HEK293 (cell line): Measurements from ENCODE around the gene TRUB2.

Experiments used
- YY1 ChIP-seq: fragments of 450-650 bp; formaldehyde crosslinking; IDR thresholded peaks from 2 replicates; pipeline ENCODE4 v1.5.1; 2018; ENCODE audit warnings: missing biosample characterization, missing genetic modification characterization
- ZNF292 ChIP-seq: fragments of 450-650 bp; formaldehyde crosslinking; IDR thresholded peaks from 2 replicates; pipeline ENCODE4 v1.5.1; 2016; ENCODE audit warnings: low read depth, missing biosample characterization, missing genetic modification characterization, borderline replicate concordance
- ZNF311 ChIP-seq: fragments of 450-650 bp; formaldehyde crosslinking; IDR thresholded peaks from 2 replicates; pipeline ENCODE4 v1.5.1; 2017; ENCODE audit warnings: missing biosample characterization, missing genetic modification characterization, borderline replicate concordance
- ZNF324 ChIP-seq: fragments of 450-650 bp; formaldehyde crosslinking; IDR thresholded peaks from 2 replicates; pipeline ENCODE4 v1.5.1; 2016; ENCODE audit warnings: missing biosample characterization, missing genetic modification characterization
- ZNF350 ChIP-seq: fragments of 450-650 bp; formaldehyde crosslinking; IDR thresholded peaks from 2 replicates; pipeline ENCODE4 v1.5.0; 2017; ENCODE audit warnings: missing biosample characterization, mild to moderate bottlenecking, missing genetic modification characterization
- ZNF549 ChIP-seq: fragments of 450-650 bp; IDR thresholded peaks from 2 replicates; pipeline ENCODE4 v1.5.1; 2018; ENCODE audit warnings: missing biosample characterization, missing genetic modification characterization, mild to moderate bottlenecking, inconsistent platforms, moderate library complexity
- ZSCAN30 ChIP-seq: fragments of 450-650 bp; IDR thresholded peaks from 2 replicates; pipeline ENCODE4 v1.5.1; 2018; ENCODE audit warnings: missing biosample characterization, mild to moderate bottlenecking, missing genetic modification characterization, moderate library complexity
- TF ChIP-seq, protein P1 (sequence below): fragments of 450-650 bp; formaldehyde crosslinking; IDR thresholded peaks from 2 replicates; pipeline ENCODE4 v1.5.1; 2016; ENCODE audit warnings: missing biosample characterization, missing genetic modification characterization
- TF ChIP-seq, protein P2 (sequence below): fragments of 450-650 bp; formaldehyde crosslinking; IDR thresholded peaks from 2 replicates; pipeline ENCODE4; 2016; ENCODE audit warnings: missing biosample characterization, missing genetic modification characterization
- TF ChIP-seq, protein P3 (sequence below): fragments of 450-650 bp; formaldehyde crosslinking; IDR thresholded peaks from 2 replicates; pipeline ENCODE4 v1.5.1; 2017; ENCODE audit warnings: missing biosample characterization, missing genetic modification characterization
- TF ChIP-seq, protein P4 (sequence below): fragments of 450-650 bp; formaldehyde crosslinking; IDR thresholded peaks from 2 replicates; pipeline ENCODE4 v1.5.1; 2016; ENCODE audit warnings: missing biosample characterization, missing genetic modification characterization, borderline replicate concordance
- TF ChIP-seq, protein P5 (sequence below): fragments of 450-650 bp; formaldehyde crosslinking; IDR thresholded peaks from 2 replicates; pipeline ENCODE4 v1.5.1; 2016; ENCODE audit warnings: missing biosample characterization, missing genetic modification characterization
- TF ChIP-seq, protein P6 (sequence below): fragments of 450-650 bp; formaldehyde crosslinking; IDR thresholded peaks from 2 replicates; pipeline ENCODE4 v1.5.1; 2017; ENCODE audit warnings: missing biosample characterization, missing genetic modification characterization
- TF ChIP-seq, protein P7 (sequence below): fragments of 450-650 bp; formaldehyde crosslinking; IDR thresholded peaks from 2 replicates; pipeline ENCODE4 v1.5.1; 2016; ENCODE audit warnings: missing biosample characterization, missing genetic modification characterization

DNA sequence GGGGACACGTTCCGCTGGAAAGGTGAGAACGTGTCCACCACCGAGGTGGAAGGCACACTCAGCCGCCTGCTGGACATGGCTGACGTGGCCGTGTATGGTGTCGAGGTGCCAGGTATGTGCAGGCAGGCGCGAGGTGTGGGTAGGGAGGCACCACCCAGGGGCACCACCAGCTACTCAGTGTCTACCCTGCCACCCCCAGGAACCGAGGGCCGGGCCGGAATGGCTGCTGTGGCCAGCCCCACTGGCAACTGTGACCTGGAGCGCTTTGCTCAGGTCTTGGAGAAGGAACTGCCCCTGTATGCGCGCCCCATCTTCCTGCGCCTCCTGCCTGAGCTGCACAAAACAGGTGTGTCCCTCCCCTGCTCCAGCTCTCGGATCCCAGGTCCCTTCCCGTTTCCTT is 33.2 kb upstream of the TRUB2 start:
- TF ChIP-seq, protein P1, sequence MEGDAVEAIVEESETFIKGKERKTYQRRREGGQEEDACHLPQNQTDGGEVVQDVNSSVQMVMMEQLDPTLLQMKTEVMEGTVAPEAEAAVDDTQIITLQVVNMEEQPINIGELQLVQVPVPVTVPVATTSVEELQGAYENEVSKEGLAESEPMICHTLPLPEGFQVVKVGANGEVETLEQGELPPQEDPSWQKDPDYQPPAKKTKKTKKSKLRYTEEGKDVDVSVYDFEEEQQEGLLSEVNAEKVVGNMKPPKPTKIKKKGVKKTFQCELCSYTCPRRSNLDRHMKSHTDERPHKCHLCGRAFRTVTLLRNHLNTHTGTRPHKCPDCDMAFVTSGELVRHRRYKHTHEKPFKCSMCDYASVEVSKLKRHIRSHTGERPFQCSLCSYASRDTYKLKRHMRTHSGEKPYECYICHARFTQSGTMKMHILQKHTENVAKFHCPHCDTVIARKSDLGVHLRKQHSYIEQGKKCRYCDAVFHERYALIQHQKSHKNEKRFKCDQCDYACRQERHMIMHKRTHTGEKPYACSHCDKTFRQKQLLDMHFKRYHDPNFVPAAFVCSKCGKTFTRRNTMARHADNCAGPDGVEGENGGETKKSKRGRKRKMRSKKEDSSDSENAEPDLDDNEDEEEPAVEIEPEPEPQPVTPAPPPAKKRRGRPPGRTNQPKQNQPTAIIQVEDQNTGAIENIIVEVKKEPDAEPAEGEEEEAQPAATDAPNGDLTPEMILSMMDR, result no peak
- TF ChIP-seq ZNF292 (tag by site-specific recombination) (no peak), ZSCAN30 (tag by site-specific recombination) (no peak), ZNF350 (tag by site-specific recombination) (no peak), ZNF549 (tag by site-specific recombination) (no peak), ZNF311 (no peak), YY1 (no peak), ZNF324 (tag by site-specific recombination) (no peak)
- TF ChIP-seq, protein P2, sequence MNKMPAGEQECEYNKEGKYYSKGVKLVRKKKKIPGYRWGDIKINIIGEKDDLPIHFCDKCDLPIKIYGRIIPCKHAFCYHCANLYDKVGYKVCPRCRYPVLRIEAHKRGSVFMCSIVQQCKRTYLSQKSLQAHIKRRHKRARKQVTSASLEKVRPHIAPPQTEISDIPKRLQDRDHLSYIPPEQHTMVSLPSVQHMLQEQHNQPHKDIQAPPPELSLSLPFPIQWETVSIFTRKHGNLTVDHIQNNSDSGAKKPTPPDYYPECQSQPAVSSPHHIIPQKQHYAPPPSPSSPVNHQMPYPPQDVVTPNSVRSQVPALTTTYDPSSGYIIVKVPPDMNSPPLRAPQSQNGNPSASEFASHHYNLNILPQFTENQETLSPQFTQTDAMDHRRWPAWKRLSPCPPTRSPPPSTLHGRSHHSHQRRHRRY, result no peak
- TF ChIP-seq, protein P3, sequence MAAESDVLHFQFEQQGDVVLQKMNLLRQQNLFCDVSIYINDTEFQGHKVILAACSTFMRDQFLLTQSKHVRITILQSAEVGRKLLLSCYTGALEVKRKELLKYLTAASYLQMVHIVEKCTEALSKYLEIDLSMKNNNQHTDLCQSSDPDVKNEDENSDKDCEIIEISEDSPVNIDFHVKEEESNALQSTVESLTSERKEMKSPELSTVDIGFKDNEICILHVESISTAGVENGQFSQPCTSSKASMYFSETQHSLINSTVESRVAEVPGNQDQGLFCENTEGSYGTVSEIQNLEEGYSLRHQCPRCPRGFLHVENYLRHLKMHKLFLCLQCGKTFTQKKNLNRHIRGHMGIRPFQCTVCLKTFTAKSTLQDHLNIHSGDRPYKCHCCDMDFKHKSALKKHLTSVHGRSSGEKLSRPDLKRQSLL, result no peak
- TF ChIP-seq, protein P4, sequence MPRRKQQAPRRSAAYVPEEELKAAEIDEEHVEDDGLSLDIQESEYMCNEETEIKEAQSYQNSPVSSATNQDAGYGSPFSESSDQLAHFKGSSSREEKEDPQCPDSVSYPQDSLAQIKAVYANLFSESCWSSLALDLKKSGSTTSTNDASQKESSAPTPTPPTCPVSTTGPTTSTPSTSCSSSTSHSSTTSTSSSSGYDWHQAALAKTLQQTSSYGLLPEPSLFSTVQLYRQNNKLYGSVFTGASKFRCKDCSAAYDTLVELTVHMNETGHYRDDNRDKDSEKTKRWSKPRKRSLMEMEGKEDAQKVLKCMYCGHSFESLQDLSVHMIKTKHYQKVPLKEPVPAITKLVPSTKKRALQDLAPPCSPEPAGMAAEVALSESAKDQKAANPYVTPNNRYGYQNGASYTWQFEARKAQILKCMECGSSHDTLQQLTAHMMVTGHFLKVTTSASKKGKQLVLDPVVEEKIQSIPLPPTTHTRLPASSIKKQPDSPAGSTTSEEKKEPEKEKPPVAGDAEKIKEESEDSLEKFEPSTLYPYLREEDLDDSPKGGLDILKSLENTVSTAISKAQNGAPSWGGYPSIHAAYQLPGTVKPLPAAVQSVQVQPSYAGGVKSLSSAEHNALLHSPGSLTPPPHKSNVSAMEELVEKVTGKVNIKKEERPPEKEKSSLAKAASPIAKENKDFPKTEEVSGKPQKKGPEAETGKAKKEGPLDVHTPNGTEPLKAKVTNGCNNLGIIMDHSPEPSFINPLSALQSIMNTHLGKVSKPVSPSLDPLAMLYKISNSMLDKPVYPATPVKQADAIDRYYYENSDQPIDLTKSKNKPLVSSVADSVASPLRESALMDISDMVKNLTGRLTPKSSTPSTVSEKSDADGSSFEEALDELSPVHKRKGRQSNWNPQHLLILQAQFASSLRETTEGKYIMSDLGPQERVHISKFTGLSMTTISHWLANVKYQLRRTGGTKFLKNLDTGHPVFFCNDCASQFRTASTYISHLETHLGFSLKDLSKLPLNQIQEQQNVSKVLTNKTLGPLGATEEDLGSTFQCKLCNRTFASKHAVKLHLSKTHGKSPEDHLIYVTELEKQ (tag by site-specific recombination), result no peak
- TF ChIP-seq, protein P5, sequence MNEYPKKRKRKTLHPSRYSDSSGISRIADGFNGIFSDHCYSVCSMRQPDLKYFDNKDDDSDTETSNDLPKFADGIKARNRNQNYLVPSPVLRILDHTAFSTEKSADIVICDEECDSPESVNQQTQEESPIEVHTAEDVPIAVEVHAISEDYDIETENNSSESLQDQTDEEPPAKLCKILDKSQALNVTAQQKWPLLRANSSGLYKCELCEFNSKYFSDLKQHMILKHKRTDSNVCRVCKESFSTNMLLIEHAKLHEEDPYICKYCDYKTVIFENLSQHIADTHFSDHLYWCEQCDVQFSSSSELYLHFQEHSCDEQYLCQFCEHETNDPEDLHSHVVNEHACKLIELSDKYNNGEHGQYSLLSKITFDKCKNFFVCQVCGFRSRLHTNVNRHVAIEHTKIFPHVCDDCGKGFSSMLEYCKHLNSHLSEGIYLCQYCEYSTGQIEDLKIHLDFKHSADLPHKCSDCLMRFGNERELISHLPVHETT (tag by site-specific recombination), result no peak
- TF ChIP-seq, protein P6, sequence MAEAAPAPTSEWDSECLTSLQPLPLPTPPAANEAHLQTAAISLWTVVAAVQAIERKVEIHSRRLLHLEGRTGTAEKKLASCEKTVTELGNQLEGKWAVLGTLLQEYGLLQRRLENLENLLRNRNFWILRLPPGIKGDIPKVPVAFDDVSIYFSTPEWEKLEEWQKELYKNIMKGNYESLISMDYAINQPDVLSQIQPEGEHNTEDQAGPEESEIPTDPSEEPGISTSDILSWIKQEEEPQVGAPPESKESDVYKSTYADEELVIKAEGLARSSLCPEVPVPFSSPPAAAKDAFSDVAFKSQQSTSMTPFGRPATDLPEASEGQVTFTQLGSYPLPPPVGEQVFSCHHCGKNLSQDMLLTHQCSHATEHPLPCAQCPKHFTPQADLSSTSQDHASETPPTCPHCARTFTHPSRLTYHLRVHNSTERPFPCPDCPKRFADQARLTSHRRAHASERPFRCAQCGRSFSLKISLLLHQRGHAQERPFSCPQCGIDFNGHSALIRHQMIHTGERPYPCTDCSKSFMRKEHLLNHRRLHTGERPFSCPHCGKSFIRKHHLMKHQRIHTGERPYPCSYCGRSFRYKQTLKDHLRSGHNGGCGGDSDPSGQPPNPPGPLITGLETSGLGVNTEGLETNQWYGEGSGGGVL, result no peak
- TF ChIP-seq, protein P7, sequence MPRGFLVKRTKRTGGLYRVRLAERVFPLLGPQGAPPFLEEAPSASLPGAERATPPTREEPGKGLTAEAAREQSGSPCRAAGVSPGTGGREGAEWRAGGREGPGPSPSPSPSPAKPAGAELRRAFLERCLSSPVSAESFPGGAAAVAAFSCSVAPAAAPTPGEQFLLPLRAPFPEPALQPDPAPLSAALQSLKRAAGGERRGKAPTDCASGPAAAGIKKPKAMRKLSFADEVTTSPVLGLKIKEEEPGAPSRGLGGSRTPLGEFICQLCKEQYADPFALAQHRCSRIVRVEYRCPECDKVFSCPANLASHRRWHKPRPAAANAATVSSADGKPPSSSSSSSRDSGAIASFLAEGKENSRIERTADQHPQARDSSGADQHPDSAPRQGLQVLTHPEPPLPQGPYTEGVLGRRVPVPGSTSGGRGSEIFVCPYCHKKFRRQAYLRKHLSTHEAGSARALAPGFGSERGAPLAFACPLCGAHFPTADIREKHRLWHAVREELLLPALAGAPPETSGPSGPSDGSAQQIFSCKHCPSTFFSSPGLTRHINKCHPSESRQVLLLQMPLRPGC (tag by site-specific recombination), result no peak
